HCT116 (cell line): ENCODE measurements around the gene GNG13. TPM values are rescaled to one million over a fixed set of nuclear protein-coding genes. Genes with fewer than 3 reads are reported as not detected.

ENCODE experiments used
- ATAC-seq: fragments of 200-7000 bp; cut with Tn5 transposase; 2 replicates; pipeline ENCODE4 v1.9.1; 2020; ENCODE audit warnings: mild to moderate bottlenecking, moderate library complexity
- BruUV-seq: library from RNA; stranded (reverse); fragments of 400-500 nt; replicated peaks from 2 replicates; lab custom pipeline; 2021; lab: Mats Ljungman, UMichigan
- CTCF ChIA-PET: fragments of 300-600 bp; sonication (Branson Sonifier 250); formaldehyde crosslinking; loops from one replicate; lab custom pipeline; 2021; ENCODE audit warnings: antibody characterized with exemption; lab: Charles Lee
- POLR2A ChIA-PET: fragments of 300-600, 350-600 bp; sonication (Branson Sonifier 250); formaldehyde crosslinking; loops from one replicate; lab custom pipeline; 2021; ENCODE audit warnings: antibody characterized with exemption; lab: Charles Lee
- RAD21 ChIA-PET, 2 experiments: fragments of 300-600 bp; sonication (Branson Sonifier 250); formaldehyde crosslinking; loops; one replicate each; lab custom pipeline; 2023; ENCODE audit warnings: low total read pairs in 2 of 2; ENCODE audit not compliant: uncharacterized antibody in 2 of 2, unreplicated experiment in 2 of 2, low non-redundant PET in 1 of 2; lab: Charles Lee
- DNase-seq: peaks from one replicate; pipeline ENCODE4 v3.0.0-alpha.2; 2010; ENCODE audit warnings: low read depth, low spot score
- H2AFZ ChIP-seq: fragments of 200-600 bp; shearing (Covaris generic), sonication (generic); 2 replicates; pipeline ENCODE4 v1.6.1; 2017; ENCODE audit warnings: low read depth, mixed run types, mixed read lengths, antibody characterized with exemption, low read length; ENCODE audit not compliant: poor library complexity, severe bottlenecking
- H3K27ac ChIP-seq: 2 replicates; pipeline ENCODE4 v1.5.1; 2012; ENCODE audit warnings: low read depth, low read length
- H3K27me3 ChIP-seq: fragments of 200-600 bp; sonication (generic); 2 replicates; pipeline ENCODE4 v1.6.1; 2016; ENCODE audit warnings: mixed run types, low read length, mixed read lengths; ENCODE audit not compliant: insufficient read depth
- H3K36me3 ChIP-seq, 2 experiments: fragments of 200-500 bp in 1 of 2; fragments of 200-600 bp in 1 of 2; sonication (Bioruptor generic) in 1 of 2; sonication (generic) in 1 of 2; 2 replicates each; pipeline versions ENCODE4 v1.5.1 to v1.6.1; 2014 to 2016; ENCODE audit warnings: low read length in 2 of 2, inconsistent platforms in 1 of 2, mixed read lengths in 1 of 2, mixed run types in 1 of 2; ENCODE audit not compliant: insufficient read depth in 2 of 2, control insufficient read depth in 1 of 2
- H3K4me1 ChIP-seq, 2 experiments: fragments of 200-600 bp in 1 of 2; sonication (generic) in 1 of 2; 2 replicates each; pipeline versions ENCODE4 v1.5.1 to v1.6.1; 2012 to 2017; ENCODE audit warnings: low read length in 2 of 2, inconsistent platforms in 1 of 2, mild to moderate bottlenecking in 1 of 2, mixed read lengths in 1 of 2, mixed run types in 1 of 2, moderate library complexity in 1 of 2; ENCODE audit not compliant: insufficient read depth in 2 of 2, control insufficient read depth in 1 of 2
- H3K4me2 ChIP-seq: fragments of 200-600 bp; sonication (generic); 2 replicates; pipeline ENCODE4 v1.6.1; 2017; ENCODE audit warnings: mixed run types, low read length, mixed read lengths
- H3K4me3 ChIP-seq, 2 experiments: fragments of 200-600 bp in 1 of 2; sonication (generic) in 1 of 2; replicated peaks in 1 of 2; 2 replicates each; pipeline ENCODE4 v1.5.1; 2011 to 2016; ENCODE audit warnings: low read length in 2 of 2, control low read depth in 1 of 2, low read depth in 1 of 2, mild to moderate bottlenecking in 1 of 2, mixed read lengths in 1 of 2, mixed run types in 1 of 2
- H3K79me2 ChIP-seq: fragments of 200-600 bp; sonication (generic); 2 replicates; pipeline ENCODE4 v1.6.1; 2017; ENCODE audit warnings: mild to moderate bottlenecking, mixed run types, low read length, moderate library complexity, mixed read lengths; ENCODE audit not compliant: insufficient read depth
- H3K9ac ChIP-seq: fragments of 200-600 bp; sonication (generic); 2 replicates; pipeline ENCODE4 v1.6.1; 2016; ENCODE audit warnings: low read length, mixed read lengths
- H3K9me2 ChIP-seq: fragments of 200-600 bp; sonication (generic), shearing (Covaris generic); 2 replicates; pipeline ENCODE4 v1.6.1; 2017; ENCODE audit warnings: mixed run types, mild to moderate bottlenecking, moderate library complexity; ENCODE audit not compliant: insufficient read depth
- H3K9me3 ChIP-seq, 2 experiments: fragments of 200-500 bp in 1 of 2; fragments of 200-600 bp in 1 of 2; sonication (Bioruptor generic) in 1 of 2; sonication (generic) in 1 of 2; 2 replicates each; pipeline ENCODE4 v1.6.1; 2014 to 2017; ENCODE audit warnings: low read length in 2 of 2, mixed read lengths in 2 of 2, inconsistent platforms in 1 of 2, low read depth in 1 of 2, mild to moderate bottlenecking in 1 of 2, mixed run types in 1 of 2, moderate library complexity in 1 of 2; ENCODE audit not compliant: control insufficient read depth in 1 of 2, insufficient read depth in 1 of 2
- H4K20me1 ChIP-seq: fragments of 200-600 bp; sonication (generic), shearing (Covaris generic); 2 replicates; pipeline ENCODE4 v1.6.1; 2017; ENCODE audit warnings: mixed run types, mild to moderate bottlenecking, moderate library complexity; ENCODE audit not compliant: insufficient read depth
- EZH2phosphoT487 ChIP-seq: fragments of 200-600 bp; IDR thresholded peaks from 2 replicates; pipeline ENCODE4 v1.6.1; 2018; ENCODE audit warnings: antibody characterized with exemption, borderline replicate concordance
- FOSL1 ChIP-seq: IDR thresholded peaks from 2 replicates; pipeline ENCODE4 v1.6.1; 2012; ENCODE audit warnings: low read depth
- JUND ChIP-seq: IDR thresholded peaks from 2 replicates; pipeline ENCODE4 v1.6.1; 2012
- SRF ChIP-seq: IDR thresholded peaks from 2 replicates; pipeline ENCODE4 v1.6.1; 2012; ENCODE audit warnings: low read depth
- TCF7L2 ChIP-seq: IDR thresholded peaks from 2 replicates; pipeline ENCODE4 v1.7.0; 2011; ENCODE audit warnings: borderline replicate concordance, inconsistent platforms; ENCODE audit not compliant: insufficient read depth, insufficient read length; ENCODE audit errors: extremely low read depth
- intact Hi-C: fragments of 100-400 bp; cut with micrococcal nuclease; formaldehyde crosslinking; loops from 2 replicates; pipeline ENCODE4 v1.10.0; 2022
- microRNA counts: library from miRNA; unstranded; fragments of <30 nt; microRNA quantifications from one replicate; lab custom pipeline; 2015
- microRNA-seq: library from miRNA; unstranded; fragments of <30 nt; microRNA quantifications from one replicate; pipeline ENCODE4, GENCODE V29; 2016; ENCODE audit warnings: borderline number of aligned reads
- total RNA-seq: library from RNA; stranded (reverse); gene quantifications from one replicate; pipeline ENCODE4 v1.2.1, GENCODE V29; 2021; ENCODE audit not compliant: unreplicated experiment

The GNG13 gene
- total RNA-seq, 1 experiment from 2014 or later = not detected

DNA sequence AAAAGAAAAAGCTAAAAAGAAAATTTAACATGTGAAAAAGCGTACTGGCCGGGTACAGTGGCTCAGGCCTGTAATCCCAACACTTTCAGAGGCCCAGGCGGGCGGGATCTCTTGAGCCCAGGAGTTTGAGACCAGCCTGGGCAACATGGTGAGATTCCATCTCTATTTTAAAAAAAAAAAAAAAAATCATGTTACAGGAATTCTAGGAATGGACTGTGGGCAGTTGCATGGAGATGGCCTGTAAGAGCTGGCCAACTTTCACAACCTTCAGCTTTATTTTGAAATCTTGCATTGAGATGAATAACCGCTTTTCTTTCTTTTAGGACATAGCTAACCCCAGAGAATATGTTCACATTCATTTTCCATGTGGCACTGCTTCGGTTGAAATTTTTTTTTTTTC is 51.5 kb downstream of the GNG13 start:
- peaks cover 0 to 11% of the 10 kb centered on the region in 2 experiments; a peak in 2 of 4 replicates for H3K4me1 ChIP-seq
- no peaks in the 10 kb centered on the region for H3K27me3 ChIP-seq
- BruUV-seq = no TSS peak
- no peak overlapping the region for H3K4me3 ChIP-seq
- no peaks in the 10 kb centered on the region for H3K9me2 ChIP-seq
- intact Hi-C loops = no loop called here
- H3K9ac ChIP-seq = no peak overlapping the region
- no peak for DNase-seq
- H3K36me3 ChIP-seq = no peaks in the 10 kb centered on the region
- RAD21 ChIA-PET = no interaction called here
- H3K9me3 ChIP-seq = no peaks in the 10 kb centered on the region
- no peak for ATAC-seq
- TF ChIP-seq TCF7L2 = no peak
- TF ChIP-seq FOSL1 = no peak
- TF ChIP-seq JUND = no peak
- TF ChIP-seq SRF = no peak
- TF ChIP-seq EZH2phosphoT487 = no peak
- H3K79me2 ChIP-seq = no peaks in the 10 kb centered on the region
- no peaks in the 10 kb centered on the region for H4K20me1 ChIP-seq
- H3K4me2 ChIP-seq = no peak overlapping the region
- H2AFZ ChIP-seq = no peak overlapping the region
- no peak overlapping the region for H3K27ac ChIP-seq
- CTCF ChIA-PET = interaction anchor here (1.0 to 1.6 kb wide), 4 partner anchors 11 to 37 kb away, joined by 3 to 8 read pairs (median 4); partner anchors contain the start of gene MSLN
- POLR2A ChIA-PET = interaction anchor here (0.7 kb wide), 1 partner anchor 37 kb away, joined by 3 read pairs; no protein-coding TSS in a partner anchor

MicroRNAs encoded within 50 kb of the gene (microRNA counts, 767-probe panel; counts per million panel counts)
- microRNA hsa-miR-662 (lab: Ali Mortazavi, UCI) = not detected

Small RNA genes lying within 50 kb of the gene (microRNA-seq; reads per million reads assigned to microRNA genes)
- 2.0 reads per million for gene MIR662

Other genes starting within 250 kb of the GNG13 start
- gene PRR35, start 240.3 kb downstream of the GNG13 start, total RNA-seq = not detected
- gene NHLRC4, start 233.7 kb downstream of the GNG13 start, total RNA-seq = 0.22 TPM
- gene PIGQ, start 230.8 kb downstream of the GNG13 start, total RNA-seq = 21.0 TPM
- 14.1 TPM for gene RAB40C, start 210.7 kb downstream of the GNG13 start, total RNA-seq
- 0.47 TPM for gene WFIKKN1, start 169.7 kb downstream of the GNG13 start, total RNA-seq
- gene METTL26, start 164.4 kb downstream of the GNG13 start, total RNA-seq = 85.7 TPM
- 34.9 TPM for gene MCRIP2, start 158.9 kb downstream of the GNG13 start, total RNA-seq
- gene WDR90, start 151.4 kb downstream of the GNG13 start, total RNA-seq = 73.7 TPM
- 98.5 TPM for gene RHOT2, start 132.6 kb downstream of the GNG13 start, total RNA-seq
- 12.7 TPM for gene RHBDL1, start 125.1 kb downstream of the GNG13 start, total RNA-seq
- gene STUB1, start 120.3 kb downstream of the GNG13 start, total RNA-seq = 111 TPM
- 121 TPM for gene JMJD8, start 116.4 kb downstream of the GNG13 start, total RNA-seq
- 15.5 TPM for gene WDR24, start 110.3 kb downstream of the GNG13 start, total RNA-seq
- gene FBXL16, start 94.9 kb downstream of the GNG13 start, total RNA-seq = 49.7 TPM
- 193 TPM for gene METRN, start 85.6 kb downstream of the GNG13 start, total RNA-seq
- 65.4 TPM for gene ANTKMT, start 79.6 kb downstream of the GNG13 start, total RNA-seq
- gene CCDC78, start 74.3 kb downstream of the GNG13 start, total RNA-seq = 22.9 TPM
- 74.8 TPM for gene HAGHL, start 73.6 kb downstream of the GNG13 start, total RNA-seq
- 32.8 TPM for gene CIAO3, start 59.7 kb downstream of the GNG13 start, total RNA-seq
- 40.9 TPM for gene MSLN, start 40.0 kb downstream of the GNG13 start, total RNA-seq
- 59.9 TPM for gene RPUSD1, start 12.4 kb downstream of the GNG13 start, total RNA-seq
- 145 TPM for gene CHTF18, start 12.1 kb downstream of the GNG13 start, total RNA-seq
- gene LMF1, start 170.2 kb upstream of the GNG13 start, total RNA-seq = 12.8 TPM
- gene SOX8, start 181.0 kb upstream of the GNG13 start, total RNA-seq = 5.2 TPM